WTC11 (cell line): Measurements from ENCODE around the gene OSTN.

Experiments used
- CREB1 ChIP-seq: sonication (generic); formaldehyde crosslinking; IDR thresholded peaks from 2 replicates; pipeline ENCODE4 v1.8.0; 2023; ENCODE audit warnings: mild to moderate bottlenecking, missing genetic modification reagents
- FOXK1 ChIP-seq: sonication (generic); formaldehyde crosslinking; IDR thresholded peaks from 2 replicates; pipeline ENCODE4 v1.8.0; 2022; ENCODE audit warnings: mild to moderate bottlenecking, moderate library complexity, missing genetic modification reagents
- GTF2I ChIP-seq: fragments of 250-450 bp; sonication (Bioruptor Pico); conservative IDR thresholded peaks from 2 replicates; pipeline ENCODE4 v1.4.0; 2021; ENCODE audit warnings: mild to moderate bottlenecking
- MXD4 ChIP-seq: fragments of 250-450 bp; sonication (Bioruptor Pico); IDR thresholded peaks from 2 replicates; pipeline ENCODE4 v1.8.0; 2021; ENCODE audit warnings: mild to moderate bottlenecking, moderate library complexity, borderline replicate concordance
- NFE2L1 ChIP-seq: sonication (generic); formaldehyde crosslinking; IDR thresholded peaks from 2 replicates; pipeline ENCODE4 v1.8.1; 2023; ENCODE audit warnings: missing genetic modification reagents
- NR1H2 ChIP-seq: sonication (generic); formaldehyde crosslinking; IDR thresholded peaks from 2 replicates; pipeline ENCODE4 v1.9.0; 2021; ENCODE audit warnings: mild to moderate bottlenecking, moderate library complexity, missing genetic modification reagents
- NR2C2 ChIP-seq: sonication (generic); formaldehyde crosslinking; IDR thresholded peaks from 2 replicates; pipeline ENCODE4 v1.8.0; 2022; ENCODE audit warnings: mild to moderate bottlenecking, missing genetic modification reagents
- SP1 ChIP-seq: sonication (generic); formaldehyde crosslinking; conservative IDR thresholded peaks from 2 replicates; pipeline ENCODE4 v1.8.1; 2022; ENCODE audit warnings: missing genetic modification reagents
- TP53 ChIP-seq: sonication (generic); formaldehyde crosslinking; IDR thresholded peaks from 2 replicates; pipeline ENCODE4 v1.8.1; 2023; ENCODE audit warnings: mild to moderate bottlenecking, missing genetic modification reagents
- ZNF396 ChIP-seq: fragments of 250-450 bp; sonication (Bioruptor Pico); IDR thresholded peaks from 2 replicates; pipeline ENCODE4 v1.8.0; 2021; ENCODE audit warnings: mild to moderate bottlenecking, moderate library complexity, borderline replicate concordance
- TF ChIP-seq, protein P1 (sequence below): sonication (generic); formaldehyde crosslinking; IDR thresholded peaks from 2 replicates; pipeline ENCODE4 v1.8.0; 2022; ENCODE audit warnings: mild to moderate bottlenecking, missing genetic modification reagents
- TF ChIP-seq, protein P2 (sequence below): fragments of 200-600 bp; IDR thresholded peaks from 2 replicates; pipeline ENCODE4 v1.8.0; 2022; ENCODE audit warnings: antibody characterized with exemption
- TF ChIP-seq, protein P3 (sequence below): sonication (generic); formaldehyde crosslinking; IDR thresholded peaks from 2 replicates; pipeline ENCODE4 v1.8.1; 2023; ENCODE audit warnings: mild to moderate bottlenecking, missing genetic modification reagents
- TF ChIP-seq, protein P4 (sequence below): fragments of 250-450 bp; sonication (Bioruptor Pico); IDR thresholded peaks from 2 replicates; pipeline ENCODE4 v1.8.0; 2021; ENCODE audit warnings: mild to moderate bottlenecking

DNA sequence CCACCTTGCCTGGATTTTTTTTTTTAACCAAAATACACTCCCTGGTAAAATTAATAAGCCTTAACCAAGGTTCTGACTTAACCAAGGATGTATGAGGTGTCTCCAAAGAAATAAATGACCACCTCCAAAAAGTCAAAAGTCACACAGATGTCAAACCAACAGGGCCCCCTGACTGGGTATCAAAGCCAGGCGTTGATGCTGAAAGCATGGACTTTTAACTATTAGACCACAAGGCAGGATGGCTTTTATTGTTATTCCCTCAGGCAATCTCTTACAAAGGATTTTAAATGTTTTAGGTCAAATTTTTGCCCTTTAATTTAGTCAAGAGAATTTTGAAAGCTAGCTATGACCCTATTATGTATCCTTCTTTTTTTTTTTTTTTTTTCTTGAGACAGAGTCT, 60.4 kb downstream of the OSTN start:
- no peak for TF ChIP-seq NFE2L1 (CRISPR knock-in tag)
- TF ChIP-seq, protein P1, sequence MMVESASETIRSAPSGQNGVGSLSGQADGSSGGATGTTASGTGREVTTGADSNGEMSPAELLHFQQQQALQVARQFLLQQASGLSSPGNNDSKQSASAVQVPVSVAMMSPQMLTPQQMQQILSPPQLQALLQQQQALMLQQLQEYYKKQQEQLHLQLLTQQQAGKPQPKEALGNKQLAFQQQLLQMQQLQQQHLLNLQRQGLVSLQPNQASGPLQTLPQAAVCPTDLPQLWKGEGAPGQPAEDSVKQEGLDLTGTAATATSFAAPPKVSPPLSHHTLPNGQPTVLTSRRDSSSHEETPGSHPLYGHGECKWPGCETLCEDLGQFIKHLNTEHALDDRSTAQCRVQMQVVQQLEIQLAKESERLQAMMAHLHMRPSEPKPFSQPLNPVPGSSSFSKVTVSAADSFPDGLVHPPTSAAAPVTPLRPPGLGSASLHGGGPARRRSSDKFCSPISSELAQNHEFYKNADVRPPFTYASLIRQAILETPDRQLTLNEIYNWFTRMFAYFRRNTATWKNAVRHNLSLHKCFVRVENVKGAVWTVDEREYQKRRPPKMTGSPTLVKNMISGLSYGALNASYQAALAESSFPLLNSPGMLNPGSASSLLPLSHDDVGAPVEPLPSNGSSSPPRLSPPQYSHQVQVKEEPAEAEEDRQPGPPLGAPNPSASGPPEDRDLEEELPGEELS (CRISPR knock-in tag) = no peak
- TF ChIP-seq TP53 (CRISPR knock-in tag) = no peak
- TF ChIP-seq SP1 (CRISPR knock-in tag) = no peak
- TF ChIP-seq, protein P2, sequence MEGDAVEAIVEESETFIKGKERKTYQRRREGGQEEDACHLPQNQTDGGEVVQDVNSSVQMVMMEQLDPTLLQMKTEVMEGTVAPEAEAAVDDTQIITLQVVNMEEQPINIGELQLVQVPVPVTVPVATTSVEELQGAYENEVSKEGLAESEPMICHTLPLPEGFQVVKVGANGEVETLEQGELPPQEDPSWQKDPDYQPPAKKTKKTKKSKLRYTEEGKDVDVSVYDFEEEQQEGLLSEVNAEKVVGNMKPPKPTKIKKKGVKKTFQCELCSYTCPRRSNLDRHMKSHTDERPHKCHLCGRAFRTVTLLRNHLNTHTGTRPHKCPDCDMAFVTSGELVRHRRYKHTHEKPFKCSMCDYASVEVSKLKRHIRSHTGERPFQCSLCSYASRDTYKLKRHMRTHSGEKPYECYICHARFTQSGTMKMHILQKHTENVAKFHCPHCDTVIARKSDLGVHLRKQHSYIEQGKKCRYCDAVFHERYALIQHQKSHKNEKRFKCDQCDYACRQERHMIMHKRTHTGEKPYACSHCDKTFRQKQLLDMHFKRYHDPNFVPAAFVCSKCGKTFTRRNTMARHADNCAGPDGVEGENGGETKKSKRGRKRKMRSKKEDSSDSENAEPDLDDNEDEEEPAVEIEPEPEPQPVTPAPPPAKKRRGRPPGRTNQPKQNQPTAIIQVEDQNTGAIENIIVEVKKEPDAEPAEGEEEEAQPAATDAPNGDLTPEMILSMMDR = no peak
- no peak for TF ChIP-seq GTF2I (CRISPR knock-in tag)
- TF ChIP-seq, protein P3, sequence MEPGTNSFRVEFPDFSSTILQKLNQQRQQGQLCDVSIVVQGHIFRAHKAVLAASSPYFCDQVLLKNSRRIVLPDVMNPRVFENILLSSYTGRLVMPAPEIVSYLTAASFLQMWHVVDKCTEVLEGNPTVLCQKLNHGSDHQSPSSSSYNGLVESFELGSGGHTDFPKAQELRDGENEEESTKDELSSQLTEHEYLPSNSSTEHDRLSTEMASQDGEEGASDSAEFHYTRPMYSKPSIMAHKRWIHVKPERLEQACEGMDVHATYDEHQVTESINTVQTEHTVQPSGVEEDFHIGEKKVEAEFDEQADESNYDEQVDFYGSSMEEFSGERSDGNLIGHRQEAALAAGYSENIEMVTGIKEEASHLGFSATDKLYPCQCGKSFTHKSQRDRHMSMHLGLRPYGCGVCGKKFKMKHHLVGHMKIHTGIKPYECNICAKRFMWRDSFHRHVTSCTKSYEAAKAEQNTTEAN = no peak
- TF ChIP-seq ZNF396 = no peak
- no peak for TF ChIP-seq MXD4 (CRISPR knock-in tag)
- no peak for TF ChIP-seq FOXK1 (CRISPR knock-in tag)
- no peak for TF ChIP-seq CREB1 (CRISPR knock-in tag)
- TF ChIP-seq NR2C2 = no peak
- no peak for TF ChIP-seq NR1H2 (CRISPR knock-in tag)
- TF ChIP-seq, protein P4, sequence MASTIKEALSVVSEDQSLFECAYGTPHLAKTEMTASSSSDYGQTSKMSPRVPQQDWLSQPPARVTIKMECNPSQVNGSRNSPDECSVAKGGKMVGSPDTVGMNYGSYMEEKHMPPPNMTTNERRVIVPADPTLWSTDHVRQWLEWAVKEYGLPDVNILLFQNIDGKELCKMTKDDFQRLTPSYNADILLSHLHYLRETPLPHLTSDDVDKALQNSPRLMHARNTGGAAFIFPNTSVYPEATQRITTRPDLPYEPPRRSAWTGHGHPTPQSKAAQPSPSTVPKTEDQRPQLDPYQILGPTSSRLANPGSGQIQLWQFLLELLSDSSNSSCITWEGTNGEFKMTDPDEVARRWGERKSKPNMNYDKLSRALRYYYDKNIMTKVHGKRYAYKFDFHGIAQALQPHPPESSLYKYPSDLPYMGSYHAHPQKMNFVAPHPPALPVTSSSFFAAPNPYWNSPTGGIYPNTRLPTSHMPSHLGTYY = no peak
